HEK293 (cell line): ENCODE measurements around the gene COL8A1.

Experiments
- BCL11B ChIP-seq: fragments of 450-650 bp; formaldehyde crosslinking; IDR thresholded peaks from 2 replicates; pipeline ENCODE4 v1.5.1; 2016; ENCODE audit warnings: low read depth, missing biosample characterization, missing genetic modification characterization
- CTCF ChIP-seq: fragments of 450-650 bp; formaldehyde crosslinking; IDR thresholded peaks from 2 replicates; pipeline ENCODE4 v1.5.1; 2016; ENCODE audit warnings: missing biosample characterization, missing genetic modification characterization
- ELK4 ChIP-seq: IDR thresholded peaks from 2 replicates; pipeline ENCODE4 v1.6.1; 2011; ENCODE audit warnings: mild to moderate bottlenecking, low read depth, low read length, borderline replicate concordance
- PATZ1 ChIP-seq: fragments of 450-650 bp; formaldehyde crosslinking; IDR thresholded peaks from 2 replicates; pipeline ENCODE4 v1.5.1; 2016; ENCODE audit warnings: missing biosample characterization, missing genetic modification characterization
- PRDM6 ChIP-seq: fragments of 450-650 bp; formaldehyde crosslinking; IDR thresholded peaks from 2 replicates; pipeline ENCODE4 v1.5.1; 2017; ENCODE audit warnings: missing biosample characterization, missing genetic modification characterization
- ZBTB44 ChIP-seq: fragments of 450-650 bp; IDR thresholded peaks from 2 replicates; pipeline ENCODE4 v1.5.1; 2018; ENCODE audit warnings: missing biosample characterization, mild to moderate bottlenecking, missing genetic modification characterization
- ZFP37 ChIP-seq: fragments of 450-650 bp; formaldehyde crosslinking; IDR thresholded peaks from 2 replicates; pipeline ENCODE4 v1.5.1; 2016; ENCODE audit warnings: missing biosample characterization, missing genetic modification characterization
- ZNF16 ChIP-seq: fragments of 450-650 bp; formaldehyde crosslinking; IDR thresholded peaks from 2 replicates; pipeline ENCODE4 v1.5.1; 2016; ENCODE audit warnings: low read depth, missing biosample characterization, missing genetic modification characterization
- ZNF274 ChIP-seq, 2 experiments: fragments of 200-500 bp in 1 of 2; fragments of 450-650 bp in 1 of 2; sonication (Bioruptor generic) in 1 of 2; formaldehyde crosslinking in 1 of 2; IDR thresholded peaks; 2 replicates each; pipeline versions ENCODE4 v1.5.1 to v1.6.1; 2014 to 2016; ENCODE audit warnings: borderline replicate concordance in 1 of 2, inconsistent platforms in 1 of 2, low read length in 1 of 2, missing biosample characterization in 1 of 2, missing genetic modification characterization in 1 of 2
- ZNF324 ChIP-seq: fragments of 450-650 bp; formaldehyde crosslinking; IDR thresholded peaks from 2 replicates; pipeline ENCODE4 v1.5.1; 2016; ENCODE audit warnings: missing biosample characterization, missing genetic modification characterization
- ZNF404 ChIP-seq: fragments of 450-650 bp; formaldehyde crosslinking; IDR thresholded peaks from 2 replicates; pipeline ENCODE4 v1.5.1; 2017; ENCODE audit warnings: missing biosample characterization, missing genetic modification characterization
- ZNF658 ChIP-seq: fragments of 450-650 bp; formaldehyde crosslinking; IDR thresholded peaks from 2 replicates; pipeline ENCODE4; 2016; ENCODE audit warnings: missing biosample characterization, missing genetic modification characterization
- ZNF76 ChIP-seq: fragments of 450-650 bp; formaldehyde crosslinking; IDR thresholded peaks from 2 replicates; pipeline ENCODE4; 2016; ENCODE audit warnings: low read depth, missing biosample characterization, missing genetic modification characterization, borderline replicate concordance

GRCh38 chr3:99710094-99710493, 71.7 kb downstream of the COL8A1 start:
- TF ChIP-seq CTCF (tag by site-specific recombination), result no peak
- TF ChIP-seq PATZ1, result no peak
- no peak for TF ChIP-seq PRDM6 (tag by site-specific recombination)
- TF ChIP-seq ZNF274 (IDR thresholded peaks at IDR 0.05; ENCODE audit: low read length), result no peak
- no peak for TF ChIP-seq ZNF274 (tag by site-specific recombination; IDR thresholded peaks at IDR 0.05; ENCODE audit: borderline replicate concordance)
- TF ChIP-seq ZNF16 (tag by site-specific recombination), result no peak
- TF ChIP-seq ELK4, result no peak
- no peak for TF ChIP-seq BCL11B (tag by site-specific recombination)
- TF ChIP-seq ZNF404 (tag by site-specific recombination), result no peak
- TF ChIP-seq ZNF76 (tag by site-specific recombination), result no peak
- TF ChIP-seq ZNF658 (tag by site-specific recombination), result no peak
- TF ChIP-seq ZFP37, result no peak
- TF ChIP-seq ZNF324 (tag by site-specific recombination), result no peak
- no peak for TF ChIP-seq ZBTB44 (tag by site-specific recombination)
